HG03095 (cell line): Measurements from ENCODE around the gene ABLIM3.

ENCODE experiments used
- ATAC-seq: cut with Tn5 transposase; IDR thresholded peaks from one replicate; pipeline ENCODE4 v1.9.1; 2021; ENCODE audit warnings: moderate library complexity; ENCODE audit not compliant: unreplicated experiment

Gene ABLIM3

DNA sequence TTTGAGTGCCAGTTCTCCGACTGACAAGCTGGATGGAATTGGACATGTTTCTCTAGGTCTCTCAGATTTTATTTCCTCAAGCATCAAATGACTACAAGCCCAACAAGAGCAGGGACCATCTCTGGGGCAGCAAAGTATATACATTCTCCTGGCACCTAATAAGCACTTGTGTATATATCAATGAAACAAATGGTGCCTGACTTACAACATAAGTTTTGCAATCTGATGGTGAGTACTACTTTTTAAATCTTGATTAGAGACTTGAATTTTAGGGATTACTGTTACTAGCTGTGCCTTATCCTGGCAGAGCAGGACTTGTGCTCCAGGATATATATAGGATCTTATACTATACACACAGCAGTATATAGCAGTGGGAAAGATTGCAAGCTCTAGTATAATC is 8.8 kb upstream of the ABLIM3 start:
- ATAC-seq: no peak

DNA sequence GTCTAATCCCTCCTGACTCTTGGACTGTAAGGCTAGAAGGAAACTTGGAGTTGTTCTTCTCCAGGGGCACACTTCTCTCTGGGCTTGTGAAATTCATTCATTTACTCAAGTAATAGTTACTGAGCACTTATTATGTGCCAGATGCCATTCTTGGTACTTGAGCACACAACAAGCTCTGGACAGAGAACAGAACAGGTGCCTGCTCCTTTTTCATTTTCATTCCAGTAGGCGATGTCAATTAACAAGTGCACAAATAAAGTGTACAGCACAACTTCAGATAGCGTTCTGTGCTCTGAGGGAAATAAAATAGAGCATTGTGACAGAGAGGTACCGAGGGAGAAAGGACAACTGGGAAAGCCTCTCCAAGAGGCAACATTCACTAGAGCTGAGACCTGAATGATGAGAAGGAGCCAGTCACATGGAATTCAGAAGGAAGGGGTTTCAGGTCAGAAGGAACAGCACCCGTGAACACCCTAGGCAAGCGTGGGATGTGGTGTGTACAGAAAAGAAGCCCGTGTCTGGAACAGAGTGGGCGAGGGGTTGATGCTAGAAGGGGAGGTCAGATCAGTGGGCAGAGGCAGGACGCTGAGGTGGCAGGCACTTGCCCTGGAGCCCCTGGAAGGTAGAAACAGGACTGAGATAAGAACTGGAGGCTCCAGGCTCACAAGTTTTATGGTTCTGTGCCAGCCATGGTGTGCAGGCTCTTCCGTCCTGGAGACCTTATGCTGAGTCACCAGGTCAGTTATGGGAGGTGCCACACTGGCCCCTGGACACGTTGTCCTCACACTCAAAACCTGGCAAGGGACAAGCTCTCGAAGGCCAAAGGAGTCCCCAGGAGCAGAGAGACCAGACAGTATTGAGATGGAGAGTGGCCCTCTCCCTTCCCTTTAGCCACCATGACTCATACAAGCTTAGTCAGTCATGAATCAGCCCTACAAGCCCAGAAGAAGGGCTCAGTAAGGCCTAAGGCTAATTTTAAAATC is 7.2 kb upstream of the ABLIM3 start:
- ATAC-seq: no peak

DNA sequence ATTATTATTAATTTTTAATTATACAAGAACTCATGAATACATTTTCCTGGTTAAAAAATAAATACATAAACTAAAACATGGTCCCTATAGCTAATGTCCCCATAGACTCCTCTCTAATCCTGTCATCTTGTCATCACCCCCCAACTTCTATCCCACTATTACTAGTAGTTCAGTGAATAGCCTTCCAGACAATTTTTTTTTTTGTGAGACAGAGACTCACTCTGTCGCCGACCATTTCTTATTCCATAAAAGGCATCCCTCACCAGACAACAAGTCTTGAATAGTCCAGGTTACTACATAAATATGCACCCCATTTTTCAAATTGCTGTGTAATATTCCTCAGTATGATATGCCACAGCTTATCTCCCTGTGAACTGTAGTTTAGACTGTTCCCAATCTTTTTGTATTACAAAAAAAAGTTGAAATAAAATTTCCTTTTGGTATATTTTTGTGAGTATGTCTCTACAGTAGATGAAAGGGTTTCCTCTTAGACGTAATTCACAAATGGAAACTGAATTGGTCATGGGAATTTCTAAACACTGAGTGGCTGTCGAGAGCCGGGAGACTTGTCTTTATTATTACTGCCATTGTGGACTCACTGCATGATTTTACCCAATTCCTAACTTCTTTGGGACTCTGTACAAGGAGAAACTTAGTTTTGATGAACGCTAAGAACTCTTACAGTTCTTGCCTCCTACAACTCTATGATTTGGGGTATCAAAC is 6.4 kb upstream of the ABLIM3 start:
- no peak for ATAC-seq

DNA sequence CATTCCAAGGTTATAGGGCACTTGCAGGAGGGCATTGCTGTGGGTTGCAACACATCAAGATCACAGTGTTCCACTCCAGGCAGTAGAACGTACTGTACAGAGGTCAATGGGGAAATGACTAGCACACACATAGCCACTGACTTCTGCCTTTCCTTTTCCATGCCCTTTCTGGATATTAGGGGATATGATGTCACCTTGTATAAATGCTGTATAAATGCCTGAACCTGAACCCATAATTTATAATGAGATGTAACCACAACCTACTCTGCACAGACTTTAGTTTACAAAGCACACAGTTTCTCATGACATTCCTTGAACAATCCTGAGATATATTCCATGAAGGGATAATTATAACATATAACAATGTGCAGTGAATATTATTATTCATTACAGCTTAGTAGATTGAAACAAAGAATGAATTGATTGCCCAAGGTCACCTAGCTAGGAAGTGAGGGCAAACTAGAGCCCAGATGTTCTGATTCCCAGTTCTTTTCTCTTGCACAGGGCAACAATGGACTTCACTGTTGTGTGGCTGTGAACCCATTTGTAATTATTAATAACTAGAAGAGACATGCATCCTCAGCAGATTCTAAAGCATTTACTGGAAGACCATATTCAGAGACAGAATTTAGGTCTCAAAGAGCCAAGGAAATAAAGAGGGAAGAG is 5.6 kb upstream of the ABLIM3 start:
- ATAC-seq: no peak

DNA sequence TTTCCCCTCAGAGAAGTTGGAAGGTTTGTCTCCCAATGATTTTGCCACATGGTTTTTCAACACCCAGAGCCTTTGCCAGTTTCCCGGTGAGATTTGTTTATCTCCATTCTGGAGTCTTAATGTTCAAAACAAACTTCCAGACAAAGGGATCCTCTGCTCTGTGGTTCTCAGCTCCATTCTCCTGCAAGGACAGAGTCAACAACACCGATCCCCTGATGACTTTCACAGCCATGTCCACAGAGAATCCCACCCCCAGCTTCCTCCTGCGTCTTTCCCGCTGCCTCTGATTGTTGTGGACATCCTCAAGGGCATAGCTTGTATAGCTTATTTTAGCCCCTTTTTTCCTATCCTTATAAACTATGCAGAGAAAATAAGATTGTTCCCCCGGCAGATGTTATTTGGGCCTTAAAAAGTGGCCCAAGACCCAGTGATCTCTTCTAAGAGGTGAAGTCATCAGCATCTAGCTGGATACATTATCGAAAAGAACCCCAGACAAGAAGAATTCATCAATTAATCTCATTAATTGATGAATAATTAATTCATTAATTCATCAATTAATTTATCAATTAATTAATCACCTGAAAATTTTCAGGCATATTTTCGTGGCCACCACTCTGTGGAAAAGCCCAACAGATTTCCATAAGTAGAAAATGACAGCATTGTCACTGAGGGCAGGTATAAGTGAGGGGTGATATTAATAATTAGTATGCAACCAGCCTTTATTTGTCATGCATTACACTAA is 2.9 kb upstream of the ABLIM3 start:
- ATAC-seq: no peak

- ATAC-seq: no peak
These were observed 893 bp upstream of the ABLIM3 start for GRCh38 chr5:149140197-149141002.

- ATAC-seq: no peak
These were observed 911 bp downstream of the ABLIM3 start for GRCh38 chr5:149141957-149142851.

DNA sequence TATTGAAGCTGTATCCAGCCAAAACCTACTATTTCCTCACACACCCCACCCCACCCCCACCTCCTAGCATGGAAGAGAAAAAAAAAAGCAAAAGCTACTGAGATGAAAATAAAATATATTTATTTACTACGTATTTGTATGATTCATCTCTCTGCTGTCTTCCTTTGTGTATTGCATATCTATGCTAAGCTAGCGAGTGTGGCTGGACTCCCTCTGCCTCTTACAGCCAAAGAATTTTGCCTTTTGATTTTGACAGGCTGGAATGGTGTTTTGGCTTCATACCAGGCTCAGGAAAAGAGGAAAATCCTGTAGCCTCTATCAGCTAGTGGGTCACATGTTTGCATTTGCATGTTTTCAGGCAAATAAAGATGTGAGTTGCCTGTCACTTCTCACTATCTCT is 2.2 kb downstream of the ABLIM3 start:
- no peak for ATAC-seq

DNA sequence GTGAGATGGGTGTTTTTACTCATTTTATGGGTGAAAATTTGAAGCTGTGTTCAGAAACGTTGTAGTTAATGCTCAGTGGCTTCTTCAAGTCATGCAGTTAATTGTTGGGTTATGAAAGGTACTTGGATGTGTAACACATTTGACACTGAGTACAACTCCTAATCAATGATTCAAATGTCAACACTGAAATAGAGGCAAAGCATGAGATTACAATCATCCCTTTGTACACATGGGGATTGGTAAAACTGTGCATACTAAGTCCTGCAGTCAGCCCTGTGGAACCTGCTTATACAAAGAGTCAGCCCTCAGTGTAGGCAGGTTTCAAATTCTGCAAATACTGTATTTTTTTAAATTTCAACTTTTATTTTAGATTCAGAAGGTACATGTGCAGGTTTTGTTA is 3.3 kb downstream of the ABLIM3 start:
- no peak for ATAC-seq

- no peak for ATAC-seq
These were observed 3.8 kb downstream of the ABLIM3 start for GRCh38 chr5:149145138-149145537.

DNA sequence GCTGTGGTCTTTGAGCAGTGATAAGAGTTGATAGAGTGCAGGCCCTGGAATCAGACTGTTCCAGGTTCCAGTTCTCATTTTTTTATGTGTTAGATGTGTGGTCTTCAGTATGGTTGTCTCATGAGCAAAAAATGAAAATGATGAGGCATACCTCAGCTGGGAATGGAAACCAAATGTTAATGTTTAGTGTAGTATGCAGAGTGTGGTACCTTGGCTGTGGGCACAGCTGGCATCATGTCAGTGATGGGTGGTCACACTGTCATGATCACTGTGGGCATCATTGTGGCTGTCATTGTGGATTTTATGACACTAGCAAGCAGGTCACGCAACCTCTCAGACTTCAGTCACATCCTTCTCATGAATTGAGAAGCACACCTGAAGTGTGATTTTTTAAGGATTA is 6.4 kb downstream of the ABLIM3 start:
- no peak for ATAC-seq

- no peak for ATAC-seq
These were observed 8.6 kb downstream of the ABLIM3 start for GRCh38 chr5:149149942-149150341.

DNA sequence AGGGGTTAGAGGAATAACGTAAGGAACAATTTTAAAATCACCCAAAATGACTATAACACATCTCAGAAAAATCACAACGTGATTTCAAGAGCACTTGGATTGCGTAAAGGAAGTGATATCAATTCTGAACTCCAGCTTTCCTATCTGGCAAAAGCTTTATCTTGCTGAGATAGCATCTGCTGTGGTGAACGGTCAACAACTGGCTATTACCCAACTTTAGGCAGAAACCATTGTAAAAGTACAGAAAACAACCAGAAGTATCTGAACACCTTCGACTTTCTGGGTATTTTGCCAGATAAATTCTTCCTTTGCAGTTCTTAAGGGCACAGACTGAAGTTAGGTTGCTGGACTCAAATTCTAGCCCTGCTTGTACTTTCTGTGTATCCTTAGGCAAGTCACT is 9.2 kb downstream of the ABLIM3 start:
- no peak for ATAC-seq

DNA sequence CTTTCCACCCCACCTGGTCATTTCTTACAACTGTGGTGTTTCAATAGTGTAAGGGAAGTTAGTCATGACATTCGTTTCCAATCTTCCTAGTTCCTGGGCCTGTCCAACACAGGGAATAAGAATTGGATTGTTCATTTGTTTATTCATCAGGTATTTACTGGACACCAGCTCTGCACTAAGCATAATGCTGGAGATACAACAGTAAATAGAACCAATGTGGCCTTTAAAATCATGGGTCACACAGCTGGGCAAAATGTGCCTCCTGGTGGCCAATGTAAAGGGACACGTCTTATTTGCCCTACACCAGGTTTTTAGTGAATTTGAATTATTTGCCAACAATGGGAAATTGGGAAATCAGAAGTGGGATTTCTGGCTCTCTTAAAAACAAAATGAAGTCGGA is 10.4 kb downstream of the ABLIM3 start:
- no peak for ATAC-seq

GRCh38 chr5:149152317-149152746 is 11.0 kb downstream of the ABLIM3 start:
- no peak for ATAC-seq

DNA sequence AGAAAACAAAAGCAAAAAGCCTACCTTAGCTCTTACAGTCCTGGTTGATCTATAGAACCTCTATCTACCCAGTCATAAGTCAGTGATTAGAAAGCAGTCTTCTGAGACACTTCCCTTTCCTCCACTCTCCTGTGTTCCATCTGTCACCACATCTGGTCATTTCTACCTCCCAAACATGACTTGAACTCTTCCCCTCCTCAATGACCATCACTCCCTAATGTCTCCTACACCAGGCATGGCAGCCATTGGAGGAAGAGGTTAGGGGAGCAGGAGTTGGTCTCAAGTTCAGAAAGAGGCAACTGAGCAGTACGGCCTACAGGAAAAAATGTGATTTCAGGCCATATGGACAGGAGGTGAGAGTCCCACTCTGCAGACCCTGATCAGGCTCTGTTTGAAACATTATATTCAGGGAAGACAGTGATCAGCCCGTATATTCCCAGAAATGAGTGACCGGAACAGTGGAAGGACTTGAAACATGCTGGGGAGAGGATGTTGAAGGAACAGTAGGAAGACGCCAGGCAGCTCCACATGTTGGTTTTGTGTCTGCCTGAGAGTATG is 12.0 kb downstream of the ABLIM3 start:
- no peak for ATAC-seq

GRCh38 chr5:149153751-149154610 is 12.7 kb downstream of the ABLIM3 start:
- ATAC-seq: no peak

GRCh38 chr5:149154650-149155049 is 13.4 kb downstream of the ABLIM3 start:
- no peak for ATAC-seq
